Dendritic cell treated with granulocyte-macrophage colony-stimulating factor and Interleukin-4, amounts not matched to agents 40 ng/mL and 50 ng/mL, for 4 days (primary cell): ENCODE data around the gene TTYH3.

ENCODE experiments used
- H3K27ac Mint-ChIP-seq: one replicate; pipeline ENCODE4 v1.8.0; 2022; ENCODE audit warnings: mild to moderate bottlenecking, mixed read lengths
- H3K27me3 Mint-ChIP-seq: one replicate; pipeline ENCODE4 v1.8.0; 2022; ENCODE audit warnings: mild to moderate bottlenecking, mixed read lengths
- H3K36me3 Mint-ChIP-seq: one replicate; pipeline ENCODE4 v1.8.0; 2022; ENCODE audit warnings: low read depth, mixed read lengths
- H3K4me1 Mint-ChIP-seq: one replicate; pipeline ENCODE4 v1.8.0; 2022; ENCODE audit warnings: low read depth, mixed read lengths
- H3K4me3 Mint-ChIP-seq: one replicate; pipeline ENCODE4 v1.8.0; 2022; ENCODE audit warnings: mild to moderate bottlenecking, moderate library complexity, mixed read lengths
- H3K9me3 Mint-ChIP-seq: one replicate; pipeline ENCODE4 v1.8.0; 2022; ENCODE audit warnings: mixed read lengths
- intact Hi-C: fragments of 100-400 bp; cut with micrococcal nuclease; formaldehyde crosslinking; loops from one replicate; pipeline ENCODE4 v1.15.0; 2022

The TTYH3 gene

DNA sequence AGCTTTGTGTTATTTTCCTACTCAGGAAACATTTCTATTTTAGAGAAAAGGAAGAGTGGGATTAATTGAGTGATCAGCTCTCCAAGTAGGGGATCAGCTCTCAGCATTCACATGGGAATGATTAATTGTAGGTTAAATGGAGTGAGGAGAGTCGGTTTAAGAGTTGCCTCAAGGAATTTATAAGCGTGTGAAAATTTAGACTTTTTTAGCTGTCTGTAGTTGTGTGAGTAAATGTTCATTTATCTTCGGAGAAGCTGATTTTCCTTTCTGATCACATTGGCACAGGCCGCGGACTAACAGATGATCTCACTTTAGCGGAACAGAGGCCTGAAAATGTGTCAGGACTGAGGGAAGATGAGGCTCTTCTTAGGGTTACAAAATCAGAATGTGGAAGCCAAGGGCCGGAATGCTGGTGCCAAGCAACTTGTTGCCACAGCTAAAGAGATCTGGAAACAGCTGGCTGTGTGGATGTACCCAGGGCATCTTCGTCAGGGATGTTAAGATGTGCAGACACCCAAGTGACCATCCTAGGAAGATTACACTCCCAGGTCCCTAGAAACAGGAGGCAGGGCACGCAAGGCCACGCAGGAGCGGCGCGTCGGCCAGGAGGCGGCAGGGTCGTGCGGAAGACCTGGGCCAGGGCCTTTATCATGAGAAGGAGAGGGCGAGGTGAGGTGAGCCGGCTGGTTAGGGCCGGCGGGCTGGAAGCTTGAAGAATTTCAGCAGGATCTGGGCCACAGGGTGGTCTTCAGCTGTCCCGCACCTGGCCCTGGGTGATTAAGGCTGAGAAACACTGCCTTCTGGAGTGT is 35.1 kb upstream of the TTYH3 start:
- Mint-ChIP-seq H3K36me3 (peaks cover 94% of the 10 kb centered on the region), H3K27ac (no peak overlapping the region), H3K4me1 (peaks cover under 1% of the 10 kb centered on the region), H3K27me3 (no peaks in the 10 kb centered on the region), H3K9me3 (no peaks in the 10 kb centered on the region), H3K4me3 (no peak overlapping the region)
- intact Hi-C loops, result no loop called here

DNA sequence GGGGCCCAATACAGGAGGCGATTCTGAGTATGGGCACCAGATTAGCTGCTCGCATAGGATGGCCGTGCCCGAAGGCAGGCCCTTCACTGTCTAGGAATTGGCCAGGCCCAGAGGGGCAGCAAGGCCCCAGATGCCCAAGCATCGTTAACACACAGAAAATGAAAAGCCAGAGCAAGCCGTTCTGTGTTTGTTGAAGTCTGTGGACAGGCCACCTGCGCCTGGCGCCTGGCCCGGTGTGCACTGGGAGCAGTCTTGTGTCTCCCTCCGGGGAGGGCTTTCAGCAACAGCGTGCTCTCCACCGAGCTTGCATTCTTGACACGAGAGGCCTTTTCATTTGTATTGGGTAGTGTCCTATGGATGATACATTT is 34.5 kb upstream of the TTYH3 start:
- Mint-ChIP-seq H3K4me1 (peaks cover 7% of the 10 kb centered on the region), H3K27ac (no peak overlapping the region), H3K27me3 (no peaks in the 10 kb centered on the region), H3K9me3 (no peaks in the 10 kb centered on the region), H3K36me3 (peaks cover 95% of the 10 kb centered on the region), H3K4me3 (no peak overlapping the region)
- intact Hi-C loops, result no loop called here

DNA sequence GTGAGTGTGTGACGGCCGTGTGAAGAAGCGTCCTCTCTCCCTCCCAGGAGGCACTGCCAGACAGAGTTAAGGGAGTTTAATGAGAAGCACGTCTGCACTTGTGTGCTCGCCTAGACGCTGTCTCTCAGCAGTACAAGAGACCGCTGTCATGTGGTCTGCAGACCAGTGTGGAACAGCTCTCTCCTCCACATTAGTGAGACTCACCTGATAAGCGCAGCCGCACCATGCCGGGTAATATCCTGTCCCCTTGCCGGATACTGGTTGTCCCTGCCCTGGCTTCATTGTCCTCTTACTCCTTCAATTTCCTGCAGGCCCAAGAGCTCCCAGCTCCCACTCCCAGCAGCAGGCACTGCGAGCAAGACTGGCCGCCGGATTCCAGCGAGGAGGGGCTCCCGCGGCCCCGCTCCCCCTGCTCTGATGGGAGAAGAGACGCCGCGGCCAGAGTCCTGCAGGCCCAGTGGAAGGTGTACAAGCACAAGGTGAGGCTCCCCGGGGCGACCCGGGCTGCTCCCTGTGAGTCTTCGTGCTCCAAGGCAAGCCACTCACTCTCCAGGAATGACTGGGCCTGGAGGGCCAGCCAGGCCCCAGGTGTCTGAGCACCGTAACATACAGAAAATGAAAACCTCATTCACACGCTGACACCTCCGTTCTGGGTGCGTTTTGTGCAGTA is 33.5 kb upstream of the TTYH3 start:
- H3K4me1 Mint-ChIP-seq, result peaks cover 17% of the 10 kb centered on the region
- H3K9me3 Mint-ChIP-seq, result no peaks in the 10 kb centered on the region
- no peak overlapping the region for H3K27ac Mint-ChIP-seq
- peaks cover 95% of the 10 kb centered on the region for H3K36me3 Mint-ChIP-seq
- H3K27me3 Mint-ChIP-seq, result no peaks in the 10 kb centered on the region
- intact Hi-C loops, result no loop called here
- H3K4me3 Mint-ChIP-seq, result no peak overlapping the region

DNA sequence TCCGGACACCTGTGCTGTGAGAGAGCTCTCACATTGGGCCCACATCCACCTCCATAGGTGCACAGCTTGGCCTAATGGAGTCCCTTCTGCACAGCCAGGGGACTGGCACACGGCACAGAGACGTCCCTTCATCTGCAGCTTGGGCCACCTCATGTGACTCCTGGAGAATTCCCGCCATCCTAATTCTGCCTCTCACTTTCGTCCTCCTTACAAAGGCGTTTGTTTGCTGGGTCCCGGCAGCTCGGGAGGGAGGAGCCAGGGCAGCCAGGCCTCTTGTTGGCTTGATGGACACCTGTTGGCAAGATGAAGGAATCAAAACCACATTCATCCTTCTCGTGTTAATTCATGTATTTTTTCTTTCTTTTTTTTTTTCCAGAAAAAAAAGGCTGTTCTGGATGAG is 30.7 kb upstream of the TTYH3 start:
- peaks cover 90% of the 10 kb centered on the region for H3K36me3 Mint-ChIP-seq
- no peak overlapping the region for H3K27ac Mint-ChIP-seq
- no peaks in the 10 kb centered on the region for H3K27me3 Mint-ChIP-seq
- peaks cover 26% of the 10 kb centered on the region for H3K4me1 Mint-ChIP-seq
- no peak overlapping the region for H3K4me3 Mint-ChIP-seq
- no peaks in the 10 kb centered on the region for H3K9me3 Mint-ChIP-seq
- intact Hi-C loops, result no loop called here

DNA sequence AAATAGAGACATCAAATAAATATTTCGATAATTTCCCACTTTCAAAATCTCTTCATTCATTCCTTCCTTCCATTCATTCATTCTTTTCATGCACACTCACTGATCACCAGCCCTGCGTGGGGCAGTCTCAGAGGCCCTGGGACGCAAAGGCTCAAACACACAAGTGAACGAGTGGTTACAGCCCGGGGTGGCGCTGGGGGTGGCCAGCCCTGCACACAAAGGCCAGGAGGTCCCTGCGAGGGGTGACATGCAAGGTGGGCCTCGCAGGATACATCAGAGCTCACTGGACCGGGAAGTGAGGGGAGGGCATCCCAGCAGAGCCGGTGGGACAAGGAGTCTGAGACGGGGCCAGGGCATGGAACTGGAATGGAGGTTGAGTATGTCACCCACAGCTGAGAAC is 29.9 kb upstream of the TTYH3 start:
- H3K27me3 Mint-ChIP-seq, result no peaks in the 10 kb centered on the region

DNA sequence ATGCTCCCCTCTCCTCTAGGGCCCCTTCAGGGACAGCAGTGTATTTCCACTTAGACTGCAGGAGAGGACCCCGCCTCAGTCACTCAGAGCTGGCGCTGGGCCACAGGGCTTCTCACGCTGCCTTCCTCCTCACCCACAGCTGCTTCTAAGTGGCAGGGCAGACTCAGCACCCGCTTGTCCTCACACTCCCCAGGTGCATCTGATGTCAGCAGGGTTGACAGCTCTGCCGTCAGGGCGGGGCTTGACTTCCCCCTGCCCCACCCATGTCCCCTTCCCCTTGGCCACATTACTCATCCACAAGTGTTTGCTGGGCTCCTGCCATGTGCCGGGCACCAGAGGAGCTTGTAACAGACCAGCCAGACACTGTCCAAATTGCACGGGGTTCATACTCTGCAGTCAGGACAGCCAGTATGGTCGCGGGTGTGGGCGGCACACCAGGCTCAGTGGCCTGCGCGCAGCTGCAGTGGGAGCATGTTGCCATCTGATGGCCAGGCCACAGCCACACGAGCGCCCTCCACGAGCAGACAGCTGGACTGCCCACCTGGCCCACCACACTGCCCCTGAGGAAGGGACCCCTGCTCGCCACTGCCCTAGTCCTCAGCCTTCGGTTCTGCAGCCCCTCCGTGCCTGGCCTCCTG is 29.3 kb upstream of the TTYH3 start:
- intact Hi-C loops, result no loop called here
- no peaks in the 10 kb centered on the region for H3K27me3 Mint-ChIP-seq
- H3K27ac Mint-ChIP-seq, result peak overlapping the region; percentile 79
- peaks cover 76% of the 10 kb centered on the region for H3K36me3 Mint-ChIP-seq
- H3K4me1 Mint-ChIP-seq, result peaks cover 40% of the 10 kb centered on the region
- H3K9me3 Mint-ChIP-seq, result no peaks in the 10 kb centered on the region
- no peak overlapping the region for H3K4me3 Mint-ChIP-seq

More for the DNA sequence above, 29.9 kb upstream of the TTYH3 start:
- H3K36me3 Mint-ChIP-seq, result peaks cover 82% of the 10 kb centered on the region
- H3K4me1 Mint-ChIP-seq, result peaks cover 34% of the 10 kb centered on the region
- intact Hi-C loops, result no loop called here
- no peaks in the 10 kb centered on the region for H3K9me3 Mint-ChIP-seq
- H3K4me3 Mint-ChIP-seq, result no peak overlapping the region
- H3K27ac Mint-ChIP-seq, result peak overlapping the region; percentile 79

DNA sequence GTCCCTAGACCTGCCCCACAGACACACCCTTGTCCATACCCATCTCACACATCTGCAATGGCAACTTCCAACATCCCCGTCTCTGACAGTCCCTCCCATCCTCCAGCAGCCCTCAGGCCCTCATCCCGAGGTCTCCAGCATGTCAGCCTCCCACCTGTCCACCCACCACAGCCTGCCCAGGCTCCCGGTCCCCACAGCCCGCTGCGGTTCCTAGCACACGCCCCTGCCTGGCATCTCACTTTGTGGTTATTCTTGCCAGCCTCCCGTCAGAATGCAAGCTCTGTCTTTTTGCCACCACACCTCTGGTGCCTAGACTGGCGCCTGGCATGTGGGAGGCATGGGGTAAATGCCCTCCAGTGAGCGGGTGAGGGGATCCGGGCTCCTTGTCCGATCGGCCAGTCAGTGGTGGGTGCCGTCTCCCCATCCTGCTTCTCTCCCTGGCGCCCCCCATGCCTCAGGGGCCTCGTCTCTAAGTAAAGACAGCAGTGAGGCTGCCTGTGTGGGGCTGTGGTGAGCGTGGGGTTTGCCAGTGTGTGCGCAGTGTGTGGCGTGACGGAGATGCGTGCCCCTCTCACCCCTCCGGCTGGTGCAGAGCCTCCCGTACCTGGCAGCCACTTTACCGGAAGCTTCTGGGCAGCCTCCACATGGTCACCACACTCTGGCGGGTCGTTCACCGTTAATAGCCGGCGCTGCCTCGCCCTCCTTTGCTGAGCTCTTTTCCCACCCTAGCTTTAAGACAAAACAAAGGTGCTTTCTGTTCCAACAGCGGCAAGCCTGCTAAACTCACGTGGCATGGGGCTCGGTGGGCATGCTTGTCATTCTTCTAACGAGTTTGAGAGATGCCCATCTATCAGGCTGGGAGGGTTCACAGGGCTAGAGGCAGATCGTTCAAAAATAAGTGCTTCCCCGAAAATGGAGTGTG is 28.5 kb upstream of the TTYH3 start:
- Mint-ChIP-seq H3K4me1 (peaks cover 48% of the 10 kb centered on the region), H3K4me3 (no peak overlapping the region), H3K36me3 (peaks cover 72% of the 10 kb centered on the region), H3K27ac (peak overlapping the region; percentile 79), H3K27me3 (no peaks in the 10 kb centered on the region), H3K9me3 (no peaks in the 10 kb centered on the region)
- intact Hi-C loops, result no loop called here

DNA sequence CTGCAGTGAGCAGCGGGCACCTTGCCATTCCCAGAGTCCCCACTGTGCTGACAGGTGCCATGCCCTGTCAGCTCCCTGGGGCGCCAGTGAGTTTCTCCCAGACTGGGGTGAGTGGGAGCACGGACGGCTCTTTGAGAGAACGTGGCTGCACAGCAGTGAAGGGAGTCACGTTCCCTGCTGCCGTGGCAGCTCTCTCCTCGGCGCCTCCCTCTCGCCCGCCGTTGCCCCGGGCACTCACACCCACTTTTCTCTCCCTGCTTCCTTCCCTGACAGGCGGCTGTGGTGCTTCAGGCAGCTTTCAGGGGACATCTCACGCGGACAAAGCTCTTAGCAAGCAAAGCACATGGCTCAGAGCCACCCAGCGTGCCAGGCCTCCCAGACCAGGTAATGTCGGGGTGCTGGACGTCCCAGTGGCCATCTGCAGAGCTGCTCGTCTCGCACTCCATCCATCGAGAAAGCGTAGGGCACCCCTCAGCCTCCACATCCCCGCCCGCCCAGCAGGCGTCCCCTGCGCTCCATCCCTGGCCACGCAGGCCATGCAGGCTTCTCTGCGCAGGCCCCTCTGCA is 27.1 kb upstream of the TTYH3 start:
- H3K27ac Mint-ChIP-seq, result peak overlapping the region; percentile 79
- no peak overlapping the region for H3K4me3 Mint-ChIP-seq
- no peaks in the 10 kb centered on the region for H3K9me3 Mint-ChIP-seq
- H3K36me3 Mint-ChIP-seq, result peaks cover 58% of the 10 kb centered on the region
- H3K27me3 Mint-ChIP-seq, result no peaks in the 10 kb centered on the region
- peaks cover 58% of the 10 kb centered on the region for H3K4me1 Mint-ChIP-seq
- intact Hi-C loops, result loop anchor here (5.0 kb wide), 1 partner anchor 43 kb away; no protein-coding TSS in a partner anchor

DNA sequence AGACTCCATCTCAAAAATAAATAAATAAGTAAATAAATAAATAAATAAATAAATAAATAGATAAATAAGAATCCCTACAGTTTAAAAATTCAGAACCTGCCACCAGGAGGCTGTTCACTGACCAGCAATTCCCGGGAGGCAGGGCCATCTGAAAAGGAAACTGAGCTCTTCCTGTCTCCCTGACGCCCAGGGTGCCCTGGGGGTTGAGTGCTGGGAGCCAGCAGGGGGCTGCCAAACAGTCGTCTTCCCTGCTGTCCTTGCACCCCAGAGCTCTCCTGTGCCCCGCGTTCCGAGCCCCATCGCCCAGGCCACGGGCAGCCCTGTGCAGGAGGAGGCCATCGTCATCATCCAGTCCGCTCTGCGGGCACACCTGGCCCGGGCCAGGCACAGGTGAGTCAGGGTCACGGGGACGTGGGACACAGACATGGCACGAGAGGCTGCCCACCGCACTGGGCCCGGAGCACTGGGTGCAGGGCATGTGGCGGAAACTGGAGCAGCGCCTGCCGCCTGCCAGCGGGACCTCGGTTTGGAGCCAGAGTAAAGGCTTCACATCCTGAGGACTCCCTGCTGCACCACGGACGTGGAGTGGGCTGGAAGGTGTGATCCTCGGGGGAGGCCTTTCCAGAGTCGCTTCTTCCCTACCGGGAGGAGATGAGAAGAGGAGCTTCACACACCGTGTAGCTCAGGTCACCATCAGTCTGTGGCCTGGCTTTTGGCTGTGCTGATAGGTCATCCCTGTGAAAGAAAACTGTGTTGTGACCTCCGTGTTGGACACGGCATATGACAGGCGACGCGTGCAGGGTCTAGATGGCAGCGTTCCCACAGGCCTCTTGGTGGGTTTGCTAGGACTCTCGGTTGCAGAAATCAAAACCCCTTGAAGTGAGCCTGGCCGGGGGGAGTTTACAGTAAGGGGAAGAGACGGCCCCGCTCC is 25.9 kb upstream of the TTYH3 start:
- H3K27ac Mint-ChIP-seq, result peak overlapping the region; percentile 99
- peaks cover 56% of the 10 kb centered on the region for H3K36me3 Mint-ChIP-seq
- no peak overlapping the region for H3K4me3 Mint-ChIP-seq
- no peaks in the 10 kb centered on the region for H3K27me3 Mint-ChIP-seq
- H3K9me3 Mint-ChIP-seq, result no peaks in the 10 kb centered on the region
- intact Hi-C loops, result loop anchor here (5.0 kb wide), 1 partner anchor 41 kb away; no protein-coding TSS in a partner anchor
- peaks cover 70% of the 10 kb centered on the region for H3K4me1 Mint-ChIP-seq

DNA sequence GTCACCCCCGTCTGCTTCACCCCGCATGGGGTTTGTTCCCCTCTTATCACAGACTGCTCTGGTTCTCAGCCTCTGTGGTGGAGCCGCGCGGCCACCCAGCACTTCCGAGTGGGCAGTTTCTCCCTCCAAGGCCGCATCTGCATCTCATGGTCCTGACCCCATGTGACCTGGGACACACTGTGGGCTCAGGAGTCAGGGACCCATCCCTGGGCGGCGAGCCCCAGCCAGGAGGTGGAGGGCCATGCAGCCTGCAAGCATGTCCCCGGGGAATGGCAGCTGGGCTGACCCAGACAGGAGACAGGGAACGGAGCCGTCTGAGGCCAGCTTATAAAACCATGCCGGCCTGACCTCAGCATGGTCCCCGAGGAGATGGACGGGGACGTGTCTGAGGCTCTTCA is 25.2 kb upstream of the TTYH3 start:
- intact Hi-C loops, result loop anchor here (5.0 kb wide), 1 partner anchor 41 kb away; no protein-coding TSS in a partner anchor
- H3K36me3 Mint-ChIP-seq, result peaks cover 55% of the 10 kb centered on the region
- peaks cover 77% of the 10 kb centered on the region for H3K4me1 Mint-ChIP-seq

DNA sequence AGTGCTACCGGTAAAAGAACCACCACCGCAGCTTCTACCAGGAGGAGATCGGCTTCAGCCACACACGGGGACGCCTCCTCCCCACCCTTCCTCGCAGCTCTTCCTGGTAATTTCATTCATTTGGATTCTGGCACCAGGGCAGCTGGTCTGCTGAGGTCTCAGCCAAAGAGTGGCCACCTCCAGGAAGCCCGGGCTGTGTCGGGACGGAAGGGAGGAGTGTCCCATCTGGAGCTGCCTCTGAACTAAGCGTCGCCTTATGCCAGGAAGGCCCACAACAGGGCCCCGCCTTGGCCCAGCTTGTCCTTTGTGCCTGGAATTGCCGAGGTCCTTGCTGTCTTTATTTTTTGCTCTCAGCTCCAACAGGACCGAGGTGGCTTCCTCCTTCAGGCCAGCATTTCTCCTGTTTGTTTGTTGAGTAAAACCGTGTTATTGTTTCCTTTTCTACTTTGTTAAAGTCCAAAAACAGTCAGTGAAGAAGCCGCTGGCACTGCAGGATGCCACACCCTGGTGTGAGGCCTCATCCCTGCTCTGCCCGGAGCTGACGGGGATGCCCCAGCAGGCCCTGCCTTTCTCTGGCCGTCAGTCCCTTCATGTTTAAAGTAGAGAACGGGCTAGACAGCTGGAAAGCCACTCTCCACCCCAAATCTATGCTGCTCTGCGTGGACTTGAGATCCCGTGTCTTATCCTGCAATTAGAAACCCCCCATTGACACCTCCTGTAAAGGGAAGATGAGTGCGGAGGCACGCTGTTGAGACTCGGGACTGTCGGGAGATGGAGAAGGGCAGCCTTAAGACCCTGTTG is 24.5 kb upstream of the TTYH3 start:
- H3K27ac Mint-ChIP-seq, result peak overlapping the region; percentile 99
- peaks cover 77% of the 10 kb centered on the region for H3K4me1 Mint-ChIP-seq
- H3K9me3 Mint-ChIP-seq, result no peaks in the 10 kb centered on the region
- H3K4me3 Mint-ChIP-seq, result peak overlapping the region; percentile 59
- H3K36me3 Mint-ChIP-seq, result peaks cover 47% of the 10 kb centered on the region
- intact Hi-C loops, result loop anchor here (5.0 kb wide), 1 partner anchor 40 kb away; no protein-coding TSS in a partner anchor
- no peaks in the 10 kb centered on the region for H3K27me3 Mint-ChIP-seq

More for the DNA sequence above, 25.2 kb upstream of the TTYH3 start:
- Mint-ChIP-seq H3K27ac (peak overlapping the region; percentile 99), H3K9me3 (no peaks in the 10 kb centered on the region), H3K27me3 (no peaks in the 10 kb centered on the region), H3K4me3 (no peak overlapping the region)
